Suprapubic skin (tissue), 3 donors: ENCODE measurements around the gene APPBP2.

ENCODE experiments used
- EP300 ChIP-seq: sonication (generic); formaldehyde crosslinking; IDR thresholded peaks from one replicate; pipeline ENCODE4 v1.6.1; 2017; ENCODE audit warnings: antibody characterized with exemption
- POLR2A ChIP-seq, 2 donors: fragments of 450-650 bp; IDR thresholded peaks; one replicate each; pipeline ENCODE4 v1.6.1; 2017; ENCODE audit warnings: antibody characterized with exemption in 2 of 2, mild to moderate bottlenecking in 2 of 2, moderate library complexity in 2 of 2
- TF ChIP-seq, protein P1 (sequence below), 2 donors: fragments of 200-600 bp in 1 of 2; fragments of 450-650 bp in 1 of 2; sonication (generic) in 1 of 2; IDR thresholded peaks; one replicate each; pipeline ENCODE4 v1.5.1; 2016 to 2019; ENCODE audit warnings: antibody characterized with exemption in 2 of 2, mild to moderate bottlenecking in 1 of 2, moderate library complexity in 1 of 2

DNA sequence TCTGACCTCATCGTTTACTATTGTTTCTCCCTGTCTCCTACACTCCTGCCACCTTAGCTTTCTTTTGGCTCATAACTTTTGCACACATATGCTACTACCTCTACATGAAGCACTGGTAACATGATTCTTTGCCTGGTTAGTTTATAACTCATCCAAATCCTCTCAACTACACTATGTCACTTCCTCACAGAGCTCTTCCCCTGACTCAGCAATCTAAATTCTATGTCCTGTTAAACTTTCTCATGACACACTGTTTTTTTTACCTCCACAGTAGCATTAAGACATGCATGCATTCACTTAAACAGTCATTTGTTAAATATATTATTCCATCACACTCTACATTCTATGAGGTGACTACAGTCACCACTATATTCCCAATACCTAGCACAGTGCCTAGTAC, 19.7 kb downstream of the APPBP2 start:
- TF ChIP-seq POLR2A (IDR thresholded peaks at IDR 0.05) (no peak), EP300 (no peak)
- TF ChIP-seq, protein P1, sequence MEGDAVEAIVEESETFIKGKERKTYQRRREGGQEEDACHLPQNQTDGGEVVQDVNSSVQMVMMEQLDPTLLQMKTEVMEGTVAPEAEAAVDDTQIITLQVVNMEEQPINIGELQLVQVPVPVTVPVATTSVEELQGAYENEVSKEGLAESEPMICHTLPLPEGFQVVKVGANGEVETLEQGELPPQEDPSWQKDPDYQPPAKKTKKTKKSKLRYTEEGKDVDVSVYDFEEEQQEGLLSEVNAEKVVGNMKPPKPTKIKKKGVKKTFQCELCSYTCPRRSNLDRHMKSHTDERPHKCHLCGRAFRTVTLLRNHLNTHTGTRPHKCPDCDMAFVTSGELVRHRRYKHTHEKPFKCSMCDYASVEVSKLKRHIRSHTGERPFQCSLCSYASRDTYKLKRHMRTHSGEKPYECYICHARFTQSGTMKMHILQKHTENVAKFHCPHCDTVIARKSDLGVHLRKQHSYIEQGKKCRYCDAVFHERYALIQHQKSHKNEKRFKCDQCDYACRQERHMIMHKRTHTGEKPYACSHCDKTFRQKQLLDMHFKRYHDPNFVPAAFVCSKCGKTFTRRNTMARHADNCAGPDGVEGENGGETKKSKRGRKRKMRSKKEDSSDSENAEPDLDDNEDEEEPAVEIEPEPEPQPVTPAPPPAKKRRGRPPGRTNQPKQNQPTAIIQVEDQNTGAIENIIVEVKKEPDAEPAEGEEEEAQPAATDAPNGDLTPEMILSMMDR (IDR thresholded peaks at IDR 0.05) = no peak
